Coronary artery (tissue), 2 donors: ENCODE results near the gene KCNG1.

Experiments used
- DNase-seq: peaks from one replicate; pipeline ENCODE4 v3.0.0-alpha.2; 2017; ENCODE audit warnings: low spot score
- H3K27ac ChIP-seq, 2 donors: fragments of 200-600 bp; sonication (generic); one replicate each; pipeline ENCODE4 v1.5.1; 2016 to 2019
- H3K4me3 ChIP-seq: fragments of 200-600 bp; sonication (generic); 2 replicates; pipeline ENCODE4 v1.5.1; 2016; ENCODE audit warnings: mild to moderate bottlenecking, moderate library complexity
- CTCF ChIP-seq: fragments of 200-600 bp; sonication (generic); IDR thresholded peaks from one replicate; pipeline ENCODE4 v1.5.1; 2019; ENCODE audit warnings: antibody characterized with exemption

KCNG1 gene

GRCh38 chr20:50995506-50995905, 27.4 kb downstream of the KCNG1 start:
- DNase-seq = no peak
- Histone ChIP-seq H3K4me3 (no peak overlapping the region), H3K27ac (no peak overlapping the region)
- TF ChIP-seq CTCF = no peak

DNA sequence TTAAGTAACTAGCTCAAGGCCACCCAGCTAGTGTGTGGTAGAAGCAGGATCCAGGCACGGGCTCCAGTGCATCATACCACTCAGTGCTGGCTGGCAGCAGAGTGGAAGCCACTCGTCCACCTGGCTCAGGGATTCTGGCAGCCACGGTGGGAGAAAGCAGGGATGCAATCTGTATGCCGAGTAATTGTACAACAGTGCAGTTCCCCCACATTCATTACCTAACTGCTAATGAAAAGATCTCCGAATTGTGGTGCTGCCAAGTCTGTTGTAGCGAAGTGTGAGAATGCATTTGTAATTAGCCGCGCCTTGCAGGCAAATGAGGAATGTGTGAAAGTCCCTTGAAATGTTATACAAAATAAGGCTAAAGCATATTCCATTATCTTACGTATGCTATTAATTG, 29.0 kb downstream of the KCNG1 start:
- DNase-seq = no peak
- no peak for TF ChIP-seq CTCF

GRCh38 chr20:50992733-50993457, 30.0 kb downstream of the KCNG1 start:
- DNase-seq = no peak
- no peak for TF ChIP-seq CTCF
- Histone ChIP-seq H3K27ac (no peak overlapping the region), H3K4me3 (no peak overlapping the region)

More for the DNA sequence above, 29.0 kb downstream of the KCNG1 start:
- Histone ChIP-seq H3K27ac (no peak overlapping the region), H3K4me3 (no peak overlapping the region)

- Histone ChIP-seq H3K4me3 (no peak overlapping the region), H3K27ac (no peak overlapping the region)
- TF ChIP-seq CTCF = no peak
- DNase-seq = no peak
Measured at GRCh38 chr20:50992336-50992732, 30.6 kb downstream of the KCNG1 start.

DNA sequence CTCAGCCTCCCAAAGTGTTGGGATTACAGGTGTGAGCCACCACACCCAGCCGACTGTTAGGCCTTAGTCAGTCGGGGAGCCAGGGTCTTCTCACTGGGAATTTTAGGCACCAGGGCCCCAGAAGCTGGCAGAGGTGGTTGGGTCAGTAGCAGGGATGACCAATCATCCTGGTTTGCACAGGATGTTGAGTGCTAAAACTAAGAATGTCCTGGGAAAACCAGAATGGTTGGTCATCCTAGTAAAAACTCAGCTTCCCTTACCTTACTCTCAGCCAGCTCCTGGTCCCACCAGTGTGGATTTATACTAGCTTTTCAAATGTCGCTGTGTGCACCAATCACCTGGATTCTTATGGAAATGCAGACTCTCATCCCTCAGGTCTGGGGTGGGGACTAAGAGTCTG, 31.8 kb downstream of the KCNG1 start:
- no peak overlapping the region for H3K4me3 ChIP-seq
- no peak overlapping the region for H3K27ac ChIP-seq
- TF ChIP-seq CTCF = no peak
- DNase-seq = no peak

GRCh38 chr20:50987493-50988210, 35.3 kb downstream of the KCNG1 start:
- H3K27ac ChIP-seq = no peak overlapping the region
- no peak overlapping the region for H3K4me3 ChIP-seq
- DNase-seq = no peak
- peak; percentile 77 for TF ChIP-seq CTCF

DNA sequence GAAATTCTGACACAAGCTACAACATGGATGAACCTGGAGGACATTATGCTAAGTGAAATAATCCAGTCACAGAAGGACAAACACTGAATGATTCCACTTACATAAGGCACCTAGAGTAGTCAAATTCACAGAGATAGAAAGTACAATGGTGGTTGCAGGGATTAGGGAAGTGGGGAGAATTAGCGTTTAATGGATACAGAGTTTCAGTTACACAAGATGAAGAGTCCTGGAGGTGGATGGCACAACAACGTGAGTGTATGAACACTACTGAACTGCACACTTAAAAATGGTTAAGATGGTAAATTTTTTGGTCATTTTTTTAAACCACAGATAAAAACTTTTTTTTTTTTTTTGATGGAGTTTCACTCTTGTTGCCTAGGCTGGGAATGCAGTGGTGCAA, 39.6 kb downstream of the KCNG1 start:
- DNase-seq = no peak
- H3K27ac ChIP-seq = no peak overlapping the region

More for the DNA sequence above, 39.6 kb downstream of the KCNG1 start:
- H3K4me3 ChIP-seq = no peak overlapping the region
- TF ChIP-seq CTCF = no peak
